ENCODE results near the gene SPATA32.

Gene SPATA32

GRCh38 chr17:45246861-45247428 lies 14.9 kb downstream of the SPATA32 start:
- DNase-seq (ENCODE audit: low read depth in 3 of 3), result peak in 2 of 3 donors; percentile 26 to 60

DNA sequence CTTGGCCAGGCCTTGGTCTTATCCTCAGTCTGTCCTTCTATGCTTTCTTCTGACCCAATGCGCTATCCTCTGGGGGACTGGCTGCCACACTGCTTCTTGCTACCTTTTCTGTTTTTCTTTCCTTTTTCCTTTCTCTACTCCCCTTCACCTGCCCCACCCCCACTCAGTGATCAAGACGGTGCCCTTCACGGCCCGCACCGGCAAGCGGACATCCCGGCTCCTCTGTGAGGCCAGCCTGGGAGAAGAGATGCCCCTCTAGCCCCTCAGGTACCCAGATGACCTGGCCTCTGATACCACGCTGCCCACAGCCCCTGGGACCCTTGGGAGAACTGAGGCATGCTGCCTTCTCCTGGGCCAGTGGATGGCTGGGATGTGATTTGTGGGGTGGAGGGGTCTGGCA lies 15.6 kb downstream of the SPATA32 start:
- no peak for DNase-seq (ENCODE audit: low read depth in 3 of 3)

- DNase-seq (ENCODE audit: low read depth in 3 of 3), result no peak
Measured at GRCh38 chr17:45244725-45245656, 16.9 kb downstream of the SPATA32 start.

- DNase-seq (ENCODE audit: low read depth in 3 of 3), result no peak
Measured at GRCh38 chr17:45243750-45244149, 18.1 kb downstream of the SPATA32 start.

GRCh38 chr17:45242029-45242414 lies 19.9 kb downstream of the SPATA32 start:
- no peak for DNase-seq (ENCODE audit: low read depth in 3 of 3)

DNA sequence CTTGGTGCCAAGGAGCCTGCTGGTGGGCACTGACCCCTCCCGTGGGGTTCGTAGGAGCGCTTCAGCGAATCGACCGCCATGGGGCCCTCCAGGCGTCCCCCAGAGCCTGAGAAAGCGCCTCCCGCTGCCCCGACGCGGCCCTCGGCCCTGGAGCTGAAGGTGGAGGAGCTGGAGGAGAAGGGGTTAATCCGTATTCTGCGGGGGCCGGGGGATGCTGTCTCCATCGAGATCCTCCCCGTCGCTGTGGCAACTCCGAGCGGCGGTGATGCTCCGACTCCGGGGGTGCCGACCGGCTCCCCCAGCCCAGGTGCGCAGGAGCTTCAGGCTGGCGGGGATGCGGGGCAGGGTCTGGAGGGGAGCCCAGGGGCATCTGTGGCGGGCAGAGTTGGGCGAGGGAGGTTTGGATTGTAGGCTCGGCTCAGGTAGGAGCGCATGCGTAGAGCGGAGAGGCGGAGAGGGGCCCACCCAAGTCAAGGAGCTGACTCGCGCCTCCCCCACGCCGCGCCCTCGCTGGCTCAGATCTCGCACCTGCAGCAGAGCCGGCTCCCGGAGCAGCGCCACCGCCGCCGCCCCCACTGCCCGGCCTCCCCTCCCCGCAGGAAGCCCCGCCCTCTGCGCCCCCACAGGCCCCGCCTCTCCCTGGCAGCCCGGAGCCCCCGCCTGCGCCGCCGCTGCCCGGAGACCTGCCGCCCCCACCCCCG lies 20.4 kb downstream of the SPATA32 start:
- no peak for DNase-seq (ENCODE audit: low read depth in 3 of 3)

- no peak for DNase-seq (ENCODE audit: low read depth in 3 of 3)
Measured at GRCh38 chr17:45240905-45241327, 21.0 kb downstream of the SPATA32 start.

DNA sequence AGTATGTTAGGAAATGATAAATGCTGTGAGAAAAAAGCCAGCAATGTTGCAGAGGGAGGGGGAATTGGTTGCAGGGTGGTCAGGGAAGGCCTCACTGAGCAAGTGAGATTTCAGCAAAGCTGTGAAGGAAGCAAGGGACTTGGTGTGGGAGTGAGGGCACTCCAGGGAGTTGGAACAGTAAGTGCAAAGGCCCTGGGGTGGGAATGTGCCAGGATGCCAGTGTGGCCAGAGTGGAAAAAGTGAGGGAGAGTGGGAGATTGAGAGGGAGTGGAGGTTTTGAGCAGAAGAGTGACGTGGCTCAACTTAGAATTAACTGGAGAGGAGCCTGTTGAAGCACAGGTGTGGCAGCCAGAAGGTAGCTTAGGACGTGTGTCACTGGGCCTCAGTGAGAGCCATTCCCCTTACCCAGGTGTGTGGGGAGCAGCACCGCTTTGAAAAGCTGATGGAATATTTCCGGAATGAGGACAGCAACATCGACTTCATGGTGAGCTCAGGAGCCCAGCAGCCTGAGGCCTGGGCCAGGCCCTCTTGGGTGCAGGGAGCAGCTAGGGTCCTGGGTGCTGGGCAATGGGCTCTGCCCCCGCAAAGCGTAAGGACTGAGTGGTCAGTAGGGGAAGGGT lies 23.6 kb downstream of the SPATA32 start:
- no peak for DNase-seq (ENCODE audit: low read depth in 3 of 3)

- DNase-seq (ENCODE audit: low read depth in 3 of 3), result no peak
Measured at GRCh38 chr17:45237686-45238085, 24.2 kb downstream of the SPATA32 start.

DNA sequence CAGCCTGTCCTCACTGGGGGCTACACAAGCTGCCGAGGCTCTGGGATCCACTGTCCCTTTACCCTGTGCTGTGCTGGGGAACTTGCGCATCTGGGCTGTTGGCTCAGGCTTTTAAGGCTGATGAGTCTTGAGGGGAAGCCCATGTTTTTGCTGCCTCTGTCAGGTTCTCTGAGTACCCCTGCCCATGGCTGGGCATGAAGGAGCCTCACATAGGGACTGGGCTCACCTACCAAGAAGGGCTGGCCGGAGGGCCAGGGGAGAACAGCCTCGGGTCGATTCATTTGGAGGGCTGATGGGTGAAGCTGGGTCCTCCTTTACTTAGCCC lies 25.6 kb downstream of the SPATA32 start:
- DNase-seq (ENCODE audit: low read depth in 3 of 3), result no peak

- peak in 1 of 3 donors; percentile 79 for DNase-seq (ENCODE audit: low read depth in 3 of 3)
Measured at GRCh38 chr17:45235416-45236281, 26.2 kb downstream of the SPATA32 start.

DNA sequence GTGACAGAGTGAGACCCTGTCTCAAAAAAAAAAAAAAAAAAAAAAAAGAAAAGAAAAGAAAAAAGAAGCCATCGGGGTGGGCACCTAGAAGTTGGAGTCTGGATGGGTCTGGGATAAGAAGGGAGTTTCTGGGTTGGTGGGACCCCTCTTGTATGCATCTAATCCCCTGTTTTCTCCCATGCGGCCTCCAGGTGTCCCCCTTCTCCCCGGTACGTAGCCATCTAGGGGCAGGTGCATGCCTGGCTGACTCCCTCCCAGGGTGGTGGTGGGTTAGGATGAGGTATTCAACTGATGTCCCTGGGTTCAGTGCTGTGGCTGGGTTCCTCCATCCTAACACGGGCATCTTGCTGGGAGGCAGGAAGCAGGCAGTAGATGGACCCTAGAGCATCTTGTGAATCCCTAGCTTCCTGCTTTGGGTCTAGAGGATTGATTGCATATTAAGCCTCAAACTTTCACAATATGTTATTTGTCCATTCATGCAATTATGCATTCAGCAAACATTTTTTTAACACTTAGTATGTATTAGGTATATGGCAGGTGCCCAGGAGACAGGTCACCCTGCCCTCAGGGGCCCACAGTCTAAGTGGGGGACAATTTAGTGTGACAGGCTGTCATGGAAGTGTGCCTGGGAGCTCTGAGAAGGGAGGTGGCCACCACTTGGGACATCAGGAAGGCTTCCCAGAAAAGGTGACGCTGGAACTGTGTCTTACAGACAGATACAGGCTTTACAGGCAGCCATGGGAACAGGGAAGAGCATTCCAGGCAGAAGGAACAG lies 27.1 kb downstream of the SPATA32 start:
- peak in 1 of 3 donors; percentile 28 for DNase-seq (ENCODE audit: low read depth in 3 of 3)

- DNase-seq (ENCODE audit: low read depth in 3 of 3), result no peak
Measured at GRCh38 chr17:45233423-45233924, 28.4 kb downstream of the SPATA32 start.

- DNase-seq (ENCODE audit: low read depth in 3 of 3), result no peak
Measured at GRCh38 chr17:45232514-45233422, 29.1 kb downstream of the SPATA32 start.

DNA sequence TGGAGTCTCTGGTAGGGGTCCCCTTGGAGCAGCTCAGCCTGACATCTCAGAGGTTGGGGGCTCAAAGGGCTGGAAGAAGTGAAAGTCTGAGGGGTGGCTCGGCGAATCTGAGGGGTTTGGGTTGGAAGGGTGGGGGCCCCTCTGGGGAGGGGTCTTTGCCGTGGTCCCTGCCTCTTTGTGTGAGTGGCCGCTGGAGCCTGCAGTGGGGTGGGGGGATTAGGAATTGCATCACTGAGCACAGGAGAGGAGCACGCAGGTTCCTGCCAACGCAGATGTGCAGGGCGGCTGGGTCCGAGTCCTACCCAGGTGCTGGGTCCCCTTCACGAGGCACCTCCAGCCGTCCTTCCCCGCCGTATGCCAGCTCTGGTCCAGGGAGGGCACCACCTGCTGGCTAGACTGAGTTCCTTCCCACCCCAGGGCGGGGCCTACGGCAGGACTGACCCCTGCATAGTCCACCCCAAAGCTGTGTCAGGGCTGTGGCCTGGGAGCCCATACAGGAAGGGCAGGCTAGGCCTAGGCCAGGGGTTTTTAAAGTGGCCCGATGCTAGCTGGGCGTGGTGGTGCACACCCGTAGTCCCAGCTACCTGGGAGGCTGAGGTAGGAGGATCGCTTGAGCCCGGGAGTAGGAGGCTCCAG lies 30.3 kb downstream of the SPATA32 start:
- peak in 1 of 3 donors; percentile 27 for DNase-seq (ENCODE audit: low read depth in 3 of 3)

- DNase-seq (ENCODE audit: low read depth in 3 of 3), result no peak
Measured at GRCh38 chr17:45230787-45231480, 31.0 kb downstream of the SPATA32 start.

GRCh38 chr17:45230410-45230786 lies 31.5 kb downstream of the SPATA32 start:
- DNase-seq (ENCODE audit: low read depth in 3 of 3), result no peak
